ENCODE results near the gene MED9. TPM values are rescaled to one million over a fixed set of nuclear protein-coding genes. Genes with fewer than 3 reads are reported as not detected.

The MED9 gene
- total RNA-seq, 2 experiments from 2014 or later, result 14.3 to 14.6 TPM

DNA sequence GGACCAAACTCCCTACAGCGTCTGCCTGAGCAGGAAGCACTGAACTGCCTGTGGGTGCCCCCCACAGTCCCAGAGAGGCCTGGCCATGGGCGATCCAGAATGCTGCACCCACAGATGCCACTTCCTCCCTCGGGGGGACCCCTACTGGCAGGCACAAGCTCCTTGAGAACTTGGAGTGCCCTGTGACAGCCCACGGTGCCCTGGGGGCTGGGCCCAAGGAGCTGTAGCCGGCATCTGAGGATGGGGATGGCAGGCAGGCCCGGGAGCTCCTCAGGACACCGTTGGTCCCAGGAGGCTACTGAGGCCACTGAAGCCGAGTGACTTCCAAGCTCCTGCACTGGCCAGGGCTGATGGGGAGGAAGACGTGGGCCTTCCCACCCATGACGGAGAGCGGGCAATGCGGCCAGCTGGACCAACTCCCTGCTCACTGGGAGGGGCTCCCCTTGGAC is 34.5 kb downstream of the MED9 start:
- Mint-ChIP-seq H3K9me3 (no peaks in the 10 kb centered on the region), H3K27ac (no peak overlapping the region), H3K4me3 (no peak overlapping the region), H3K36me3 (ENCODE audit: low read depth) (no peaks in the 10 kb centered on the region), H3K4me1 (peaks cover 2% of the 10 kb centered on the region), H3K27me3 (no peaks in the 10 kb centered on the region)
- no peak for DNase-seq
- CTCF ChIA-PET, result interaction anchor here (1.0 to 6.3 kb wide), 2 partner anchors 14 to 38 kb away, joined by 3 to 35 read pairs; partner anchors contain the start of gene RASD1
- POLR2A ChIA-PET, result no interaction called here

DNA sequence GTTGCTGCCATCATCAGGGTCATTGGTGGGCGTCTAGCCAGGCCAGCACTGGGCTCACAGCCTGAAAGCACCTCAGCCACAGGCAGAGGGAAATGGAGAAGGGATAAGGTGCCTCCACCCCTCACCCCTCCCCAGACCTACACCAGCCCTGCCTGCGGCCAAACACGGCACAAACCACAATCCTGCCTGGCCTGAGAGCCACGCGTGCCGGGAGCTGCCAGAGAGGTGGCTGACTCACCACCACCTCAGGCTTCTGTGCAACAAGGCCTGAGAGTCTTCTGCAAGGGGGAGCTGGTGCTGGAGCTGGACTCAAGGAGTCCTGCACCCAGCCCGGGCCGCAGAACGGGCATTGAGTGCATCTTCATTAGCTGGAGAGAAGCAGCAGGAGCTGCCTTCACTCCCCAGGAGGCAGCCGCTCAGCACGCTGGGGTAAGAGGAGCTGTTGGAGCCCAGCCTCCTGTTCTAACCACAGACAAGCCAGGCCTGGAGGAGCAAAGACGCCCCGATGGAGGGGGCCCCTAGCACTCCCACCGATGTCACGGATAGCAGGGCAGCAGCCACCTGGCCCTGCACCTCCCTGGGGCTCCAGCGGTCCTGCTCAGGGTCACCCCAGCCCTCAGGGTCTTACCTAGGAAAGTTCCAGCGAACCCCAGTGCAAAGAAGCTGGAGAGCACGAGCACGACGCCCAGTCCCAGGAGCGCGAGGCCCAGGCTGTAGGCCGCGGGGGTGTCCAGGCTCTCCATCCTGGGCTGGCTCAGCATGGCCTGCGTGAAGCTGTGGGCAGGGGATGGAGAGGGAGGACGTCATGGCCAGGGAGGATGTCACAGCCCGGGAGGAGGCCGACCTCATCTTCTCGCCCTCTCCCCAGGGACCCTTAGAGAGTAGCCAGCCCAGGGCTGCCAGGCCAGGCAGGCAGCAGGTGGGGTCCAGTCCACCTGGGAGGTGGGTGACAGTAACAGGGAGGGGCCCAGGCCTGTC is 35.4 kb downstream of the MED9 start:
- no peak overlapping the region for H3K4me3 Mint-ChIP-seq
- no peak for DNase-seq
- H3K4me1 Mint-ChIP-seq, result peaks cover 2% of the 10 kb centered on the region
- H3K27ac Mint-ChIP-seq, result no peak overlapping the region
- no peaks in the 10 kb centered on the region for H3K36me3 Mint-ChIP-seq (ENCODE audit: low read depth)
- ChIA-PET CTCF (interaction anchor here (0.5 to 6.3 kb wide), 3 partner anchors 15 to 37 kb away, joined by 3 to 35 read pairs (median 3); partner anchors contain the start of gene RASD1), POLR2A (interaction anchor here (0.6 kb wide), 1 partner anchor 26 kb away, joined by 5 read pairs; no protein-coding TSS in a partner anchor)
- no peaks in the 10 kb centered on the region for H3K27me3 Mint-ChIP-seq
- H3K9me3 Mint-ChIP-seq, result no peaks in the 10 kb centered on the region

DNA sequence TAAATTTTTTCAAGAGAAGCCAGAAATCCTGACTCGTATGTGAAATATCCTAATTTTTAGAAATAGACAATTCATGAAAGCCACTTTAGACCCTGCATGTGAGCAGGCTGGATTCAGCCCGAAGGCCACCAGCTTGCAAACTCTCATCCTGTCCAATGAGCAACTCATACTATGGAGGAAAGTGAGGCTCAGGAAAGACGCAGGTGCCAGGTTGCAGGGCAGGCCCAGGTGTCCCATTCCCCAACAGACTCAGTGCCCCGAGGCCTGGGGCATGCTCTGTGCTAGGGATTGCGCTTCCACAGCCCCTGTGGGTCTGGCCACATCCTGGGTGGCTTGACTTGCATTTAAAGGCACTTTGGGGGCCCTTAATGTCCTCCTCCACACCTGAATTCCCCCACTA is 36.1 kb downstream of the MED9 start:
- ChIA-PET POLR2A (interaction anchor here (0.6 kb wide), 1 partner anchor 26 kb away, joined by 5 read pairs; no protein-coding TSS in a partner anchor), CTCF (interaction anchor here (6.3 kb wide), 1 partner anchor 16 kb away, joined by 35 read pairs; the partner anchor contains the start of gene RASD1)
- DNase-seq, result no peak
- H3K36me3 Mint-ChIP-seq (ENCODE audit: low read depth), result no peaks in the 10 kb centered on the region
- H3K4me1 Mint-ChIP-seq, result peaks cover 2% of the 10 kb centered on the region
- no peak overlapping the region for H3K4me3 Mint-ChIP-seq
- no peaks in the 10 kb centered on the region for H3K9me3 Mint-ChIP-seq
- no peak overlapping the region for H3K27ac Mint-ChIP-seq
- H3K27me3 Mint-ChIP-seq, result no peaks in the 10 kb centered on the region

GRCh38 chr17:17513626-17514025 is 36.8 kb downstream of the MED9 start:
- ChIA-PET CTCF (interaction anchor here (6.3 kb wide), 1 partner anchor 17 kb away, joined by 35 read pairs; the partner anchor contains the start of gene RASD1), POLR2A (no interaction called here)
- H3K4me3 Mint-ChIP-seq, result no peak overlapping the region
- peaks cover 2% of the 10 kb centered on the region for H3K4me1 Mint-ChIP-seq
- H3K36me3 Mint-ChIP-seq (ENCODE audit: low read depth), result no peaks in the 10 kb centered on the region
- no peak for DNase-seq
- no peak overlapping the region for H3K27ac Mint-ChIP-seq
- no peaks in the 10 kb centered on the region for H3K9me3 Mint-ChIP-seq
- no peaks in the 10 kb centered on the region for H3K27me3 Mint-ChIP-seq

- CTCF ChIA-PET, result interaction anchor here (6.3 kb wide), 1 partner anchor 18 kb away, joined by 35 read pairs; the partner anchor contains the start of gene RASD1
- DNase-seq, result no peak
- no peaks in the 10 kb centered on the region for H3K9me3 Mint-ChIP-seq
- H3K4me3 Mint-ChIP-seq, result no peak overlapping the region
- H3K4me1 Mint-ChIP-seq, result peaks cover 2% of the 10 kb centered on the region
- H3K36me3 Mint-ChIP-seq (ENCODE audit: low read depth), result no peaks in the 10 kb centered on the region
- H3K27me3 Mint-ChIP-seq, result no peaks in the 10 kb centered on the region
- H3K27ac Mint-ChIP-seq, result no peak overlapping the region
- POLR2A ChIA-PET, result no interaction called here
Measured at GRCh38 chr17:17514361-17514992, 37.7 kb downstream of the MED9 start.

DNA sequence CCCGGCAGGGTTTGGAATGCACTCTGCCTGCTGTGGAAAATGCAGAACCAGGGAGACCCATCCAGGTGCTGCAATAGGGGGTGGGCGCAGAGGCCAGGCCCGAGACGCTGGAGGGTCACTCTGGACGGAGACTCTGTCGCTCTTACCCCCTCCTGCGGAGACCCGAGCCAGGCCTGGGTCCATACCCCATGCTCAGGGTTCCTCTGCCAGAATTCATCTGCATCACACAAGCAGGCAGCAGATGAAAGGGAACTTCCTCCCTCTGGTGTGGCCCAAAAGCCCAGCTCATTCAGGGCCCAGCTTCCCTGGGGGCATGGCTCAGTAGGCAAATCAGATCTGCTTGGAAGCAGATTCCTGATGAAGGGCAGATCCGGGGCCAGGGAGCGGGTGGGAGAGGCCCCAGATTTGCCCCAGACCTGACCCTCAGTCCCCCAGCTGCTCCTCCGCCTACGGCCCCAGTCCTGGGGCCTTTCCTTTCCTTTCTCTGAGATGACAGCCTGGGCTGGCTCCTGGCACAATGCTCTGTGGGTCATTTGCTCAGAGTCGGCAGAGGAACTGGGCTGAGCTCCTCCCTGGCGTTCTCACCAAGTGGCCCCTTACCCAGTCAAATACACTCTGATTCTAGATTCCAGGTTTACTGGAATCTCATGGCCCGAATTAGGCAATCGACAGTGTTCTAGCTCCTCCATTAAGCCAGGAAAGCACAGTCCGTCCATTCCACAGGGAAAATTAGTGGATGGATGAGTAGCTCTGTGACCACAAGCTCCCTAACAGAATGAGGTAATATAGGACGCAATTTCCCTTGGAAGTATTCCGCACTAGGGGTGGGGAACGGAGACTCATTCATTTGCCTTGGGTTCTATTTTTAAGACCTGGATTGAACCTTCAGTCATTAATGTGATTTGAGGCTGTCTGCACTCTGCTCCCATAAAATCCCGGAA is 38.5 kb downstream of the MED9 start:
- Mint-ChIP-seq H3K27ac (no peak overlapping the region), H3K4me3 (no peak overlapping the region), H3K36me3 (ENCODE audit: low read depth) (no peaks in the 10 kb centered on the region), H3K4me1 (peaks cover 2% of the 10 kb centered on the region), H3K9me3 (no peaks in the 10 kb centered on the region), H3K27me3 (no peaks in the 10 kb centered on the region)
- ChIA-PET CTCF (interaction anchor here (1.5 kb wide), 1 partner anchor 18 kb away, joined by 4 read pairs; no protein-coding TSS in a partner anchor), POLR2A (no interaction called here)
- no peak for DNase-seq

GRCh38 chr17:17515934-17516930 is 39.4 kb downstream of the MED9 start:
- no peaks in the 10 kb centered on the region for H3K9me3 Mint-ChIP-seq
- H3K4me3 Mint-ChIP-seq, result no peak overlapping the region
- CTCF ChIA-PET, result interaction anchor here (0.6 to 2.2 kb wide), 3 partner anchors 19 to 130 kb away, joined by 3 to 6 read pairs (median 4); no protein-coding TSS in a partner anchor
- DNase-seq, result no peak
- POLR2A ChIA-PET, result no interaction called here
- H3K27ac Mint-ChIP-seq, result no peak overlapping the region
- no peaks in the 10 kb centered on the region for H3K27me3 Mint-ChIP-seq
- H3K4me1 Mint-ChIP-seq, result no peaks in the 10 kb centered on the region
- H3K36me3 Mint-ChIP-seq (ENCODE audit: low read depth), result no peaks in the 10 kb centered on the region

GRCh38 chr17:17516941-17517720 is 40.3 kb downstream of the MED9 start:
- DNase-seq, result no peak
- Mint-ChIP-seq H3K27ac (no peak overlapping the region), H3K36me3 (ENCODE audit: low read depth) (no peaks in the 10 kb centered on the region), H3K4me1 (no peaks in the 10 kb centered on the region), H3K4me3 (no peak overlapping the region), H3K27me3 (no peaks in the 10 kb centered on the region), H3K9me3 (no peaks in the 10 kb centered on the region)
- ChIA-PET POLR2A (no interaction called here), CTCF (interaction anchor here (0.6 to 2.2 kb wide), 2 partner anchors 20 to 131 kb away, joined by 3 to 6 read pairs; no protein-coding TSS in a partner anchor)

DNA sequence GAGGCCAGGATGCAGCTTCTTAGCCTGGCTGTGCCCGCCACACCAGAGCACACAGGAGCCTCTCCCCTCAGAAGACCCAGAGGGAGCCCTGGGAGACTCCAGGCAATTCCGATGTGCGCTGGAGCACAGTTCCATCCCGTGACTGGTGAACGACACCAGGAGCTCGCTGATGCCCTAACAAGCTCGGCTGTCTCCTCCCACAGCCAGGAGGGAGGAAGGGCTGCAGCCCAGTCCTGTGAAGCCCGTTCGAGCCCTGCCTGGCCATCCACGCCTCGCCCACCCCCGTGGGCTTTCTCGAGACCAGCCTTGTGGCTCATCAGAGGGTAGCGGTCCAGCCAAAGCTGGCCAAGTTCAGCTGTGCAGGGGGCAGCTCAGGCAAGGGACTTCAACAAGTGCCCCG is 41.2 kb downstream of the MED9 start:
- Mint-ChIP-seq H3K4me3 (no peak overlapping the region), H3K27me3 (no peaks in the 10 kb centered on the region), H3K4me1 (no peaks in the 10 kb centered on the region), H3K27ac (no peak overlapping the region), H3K36me3 (ENCODE audit: low read depth) (no peaks in the 10 kb centered on the region), H3K9me3 (no peaks in the 10 kb centered on the region)
- ChIA-PET CTCF (interaction anchor here (0.6 to 2.2 kb wide), 2 partner anchors 21 to 705 kb away, joined by 4 to 6 read pairs; no protein-coding TSS in a partner anchor), POLR2A (no interaction called here)
- no peak for DNase-seq

GRCh38 chr17:17518951-17519350 is 42.2 kb downstream of the MED9 start:
- Mint-ChIP-seq H3K36me3 (ENCODE audit: low read depth) (no peaks in the 10 kb centered on the region), H3K4me3 (no peak overlapping the region), H3K4me1 (no peaks in the 10 kb centered on the region), H3K27ac (no peak overlapping the region), H3K9me3 (no peaks in the 10 kb centered on the region), H3K27me3 (no peaks in the 10 kb centered on the region)
- no peak for DNase-seq
- POLR2A ChIA-PET, result no interaction called here
- CTCF ChIA-PET, result interaction anchor here (2.2 kb wide), 1 partner anchor 22 kb away, joined by 6 read pairs; no protein-coding TSS in a partner anchor

DNA sequence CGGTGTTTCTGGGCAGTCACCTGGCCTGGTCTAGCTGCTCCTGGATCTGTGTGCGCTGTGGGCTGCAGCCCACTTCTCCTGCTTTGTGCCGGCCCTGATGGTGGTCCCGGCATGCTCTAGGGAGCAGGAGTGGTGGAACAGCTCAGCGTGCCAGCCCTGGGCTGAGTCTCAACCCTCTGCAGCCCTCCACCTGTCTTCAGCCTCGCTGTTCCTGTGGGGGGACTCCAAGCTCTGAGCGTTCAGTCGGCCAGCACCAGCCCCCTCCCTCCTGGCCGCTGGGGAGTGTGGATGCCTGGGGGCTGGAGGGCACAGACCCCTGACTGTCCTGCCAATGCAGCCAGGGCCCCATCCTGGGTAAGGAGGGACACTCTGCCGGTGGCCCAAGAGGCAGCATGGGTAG is 43.1 kb downstream of the MED9 start:
- Mint-ChIP-seq H3K4me3 (no peak overlapping the region), H3K27me3 (no peaks in the 10 kb centered on the region), H3K9me3 (no peaks in the 10 kb centered on the region), H3K27ac (no peak overlapping the region), H3K36me3 (ENCODE audit: low read depth) (no peaks in the 10 kb centered on the region), H3K4me1 (no peaks in the 10 kb centered on the region)
- POLR2A ChIA-PET, result no interaction called here
- no peak for DNase-seq
- CTCF ChIA-PET, result no interaction called here

Measured in activated CD4-positive, alpha-beta T cell treated with anti-CD3 and anti-CD28 coated beads, Interleukin-2, amount 10 ng/mL, durations not matched to agents 7 days and 5 days (primary cell).